GM23248 (cell line): Measurements from ENCODE around the gene KCNG4. TPM values are rescaled to one million over a fixed set of nuclear protein-coding genes. Genes with fewer than 3 reads are reported as not detected.
A peak's percentile ranks its signal among the peaks of the same experiment; 100 is the strongest.

ENCODE experiments used
- DNase-seq: peaks from one replicate; pipeline ENCODE4 v3.0.0-alpha.2; 2015
- H2AFZ ChIP-seq: fragments of 200-600 bp; sonication (generic); 2 replicates; pipeline ENCODE4 v1.6.1; 2016; ENCODE audit warnings: antibody characterized with exemption
- H3F3A ChIP-seq: fragments of 200-600 bp; sonication (generic); 2 replicates; pipeline ENCODE4 v1.6.1; 2016; ENCODE audit warnings: mild to moderate bottlenecking, antibody characterized with exemption, mixed run types; ENCODE audit not compliant: insufficient read depth
- H3K27ac ChIP-seq: fragments of 200-600 bp; sonication (generic); 2 replicates; pipeline ENCODE4 v1.5.1; 2016; ENCODE audit warnings: mild to moderate bottlenecking
- H3K27me3 ChIP-seq: fragments of 200-600 bp; sonication (generic); replicated peaks from 2 replicates; pipeline ENCODE4 v1.6.1; 2016; ENCODE audit warnings: mild to moderate bottlenecking; ENCODE audit not compliant: insufficient read depth
- H3K36me3 ChIP-seq: fragments of 200-600 bp; sonication (generic); 2 replicates; pipeline ENCODE4 v1.6.1; 2016; ENCODE audit warnings: low read depth, mild to moderate bottlenecking
- H3K4me1 ChIP-seq: fragments of 200-600 bp; sonication (generic); 2 replicates; pipeline ENCODE4 v1.6.1; 2016; ENCODE audit warnings: mild to moderate bottlenecking; ENCODE audit not compliant: insufficient read depth
- H3K4me2 ChIP-seq: fragments of 200-600 bp; sonication (generic); one replicate; pipeline ENCODE4 v1.6.1; 2016; ENCODE audit warnings: mild to moderate bottlenecking; ENCODE audit not compliant: unreplicated experiment
- H3K4me3 ChIP-seq: fragments of 200-600 bp; sonication (generic); 2 replicates; pipeline ENCODE4 v1.5.1; 2016; ENCODE audit warnings: mild to moderate bottlenecking
- H3K79me2 ChIP-seq: fragments of 200-600 bp; sonication (generic); 2 replicates; pipeline ENCODE4 v1.6.1; 2016; ENCODE audit warnings: mild to moderate bottlenecking; ENCODE audit not compliant: insufficient read depth
- H3K9ac ChIP-seq: fragments of 200-600 bp; sonication (generic); 2 replicates; pipeline ENCODE4 v1.6.1; 2016; ENCODE audit warnings: mild to moderate bottlenecking
- H3K9me2 ChIP-seq: fragments of 200-600 bp; sonication (generic); 2 replicates; pipeline ENCODE4 v1.6.1; 2016; ENCODE audit warnings: mixed run types, mild to moderate bottlenecking, moderate library complexity; ENCODE audit not compliant: insufficient read depth
- H3K9me3 ChIP-seq: fragments of 200-600 bp; sonication (generic); one replicate; pipeline ENCODE4 v1.6.1; 2017; ENCODE audit warnings: low read depth
- H4K20me1 ChIP-seq: fragments of 200-600 bp; sonication (generic); 2 replicates; pipeline ENCODE4 v1.6.0; 2016; ENCODE audit not compliant: insufficient read depth
- EZH2 ChIP-seq: fragments of 200-600 bp; sonication (generic); IDR thresholded peaks from 2 replicates; pipeline ENCODE4 v1.6.1; 2018; ENCODE audit warnings: antibody characterized with exemption, mild to moderate bottlenecking; ENCODE audit not compliant: insufficient read depth, poor library complexity, severe bottlenecking
- EZH2phosphoT487 ChIP-seq: fragments of 200-600 bp; sonication (generic); IDR thresholded peaks from 2 replicates; pipeline ENCODE4 v1.6.1; 2018; ENCODE audit warnings: antibody characterized with exemption, moderate library complexity, mild to moderate bottlenecking, low read depth; ENCODE audit not compliant: insufficient read depth
- WGBS, 2 experiments: methylation state at CpG; one replicate each; pipeline ENCODE4 v1.1.6; 2015 to 2017; ENCODE audit warnings: low lambda C conversion rate in 2 of 2, low coverage in 1 of 2; ENCODE audit errors: missing lambda C conversion rate in 2 of 2; 5-methylcytosine and 5-hydroxymethylcytosine counted together
- in situ Hi-C: fragments of 300-500 bp; cut with MboI; formaldehyde crosslinking; loops from 2 replicates; pipeline ENCODE4 v1.15.0; 2020
- polyA plus RNA-seq: library from polyadenylated mRNA; unstranded; fragments of >200 nt; fragmentation: Nextera tagmentation; extraction: Ambion mirVana; gene quantifications from 2 replicates; pipeline ENCODE4 v1.2.1, GENCODE V29; 2016
- total RNA-seq: library from RNA; depleted of rRNA; stranded (reverse); fragments of >200 nt; shearing (Covaris generic); gene quantifications from 2 replicates; pipeline ENCODE4 v1.2.3, GENCODE V29; 2014

KCNG4 gene
- total and polyA plus RNA-seq, 2 experiments from 2014 or later: not detected

- no peak overlapping the region for H3K27ac ChIP-seq
- DNase-seq: peak; percentile 68
- no peaks in the 10 kb centered on the region for H3F3A ChIP-seq
- H3K36me3 ChIP-seq: no peaks in the 10 kb centered on the region
- H3K27me3 ChIP-seq: peaks cover 14% of the 10 kb centered on the region; the same call in 1 of the 2 replicates
- H3K4me1 ChIP-seq: peaks cover 6% of the 10 kb centered on the region; the same call in 1 of the 2 replicates
- H3K9me2 ChIP-seq: no peaks in the 10 kb centered on the region
- H3K9me3 ChIP-seq: no peaks in the 10 kb centered on the region
- 68 to 70% methylated on average over 5 of the region's 5 CpGs for WGBS, 2 experiments
- no peak for TF ChIP-seq EZH2phosphoT487
- TF ChIP-seq EZH2: no peak
- H4K20me1 ChIP-seq: no peaks in the 10 kb centered on the region
- no peak overlapping the region for H3K9ac ChIP-seq
- H3K79me2 ChIP-seq: no peaks in the 10 kb centered on the region
- H3K4me2 ChIP-seq: no peak overlapping the region
- in situ Hi-C loops: no loop called here
- no peak overlapping the region for H2AFZ ChIP-seq
- H3K4me3 ChIP-seq: no peak overlapping the region
Measured at GRCh38 chr16:84247844-84248243, 8.0 kb upstream of the KCNG4 start.

GRCh38 chr16:84247331-84247730, 7.5 kb upstream of the KCNG4 start:
- H3K4me2 ChIP-seq: no peak overlapping the region
- in situ Hi-C loops: no loop called here
- H2AFZ ChIP-seq: no peak overlapping the region
- H3K4me3 ChIP-seq: no peak overlapping the region
- H3K9me3 ChIP-seq: no peaks in the 10 kb centered on the region
- WGBS, 2 experiments: 69 to 79% methylated on average over 6 of the region's 6 CpGs
- no peak overlapping the region for H3K27ac ChIP-seq
- peak; percentile 35 for DNase-seq
- no peak overlapping the region for H3K9ac ChIP-seq
- H4K20me1 ChIP-seq: no peaks in the 10 kb centered on the region
- H3K79me2 ChIP-seq: no peaks in the 10 kb centered on the region
- peaks cover 6% of the 10 kb centered on the region; the same call in 1 of the 2 replicates for H3K4me1 ChIP-seq
- no peaks in the 10 kb centered on the region for H3K9me2 ChIP-seq
- no peaks in the 10 kb centered on the region for H3K36me3 ChIP-seq
- H3F3A ChIP-seq: no peaks in the 10 kb centered on the region
- peaks cover 14% of the 10 kb centered on the region; the same call in 1 of the 2 replicates for H3K27me3 ChIP-seq
- no peak for TF ChIP-seq EZH2phosphoT487
- no peak for TF ChIP-seq EZH2

GRCh38 chr16:84246679-84247077, 6.9 kb upstream of the KCNG4 start:
- no peaks in the 10 kb centered on the region for H3K36me3 ChIP-seq
- no peaks in the 10 kb centered on the region for H3K9me2 ChIP-seq
- H4K20me1 ChIP-seq: no peaks in the 10 kb centered on the region
- H3K4me2 ChIP-seq: no peak overlapping the region
- no peak for DNase-seq
- no peak for TF ChIP-seq EZH2phosphoT487
- TF ChIP-seq EZH2: no peak
- no peaks in the 10 kb centered on the region for H3K79me2 ChIP-seq
- H2AFZ ChIP-seq: no peak overlapping the region
- 50 to 55% methylated on average over 5 of the region's 5 CpGs for WGBS, 2 experiments
- in situ Hi-C loops: no loop called here
- H3K9ac ChIP-seq: no peak overlapping the region
- H3K9me3 ChIP-seq: no peaks in the 10 kb centered on the region
- peaks cover 6% of the 10 kb centered on the region; the same call in 1 of the 2 replicates for H3K4me1 ChIP-seq
- no peaks in the 10 kb centered on the region for H3F3A ChIP-seq
- H3K27ac ChIP-seq: no peak overlapping the region
- H3K27me3 ChIP-seq: peaks cover 16% of the 10 kb centered on the region
- no peak overlapping the region for H3K4me3 ChIP-seq

- Histone ChIP-seq H3K4me1 (peaks cover 6% of the 10 kb centered on the region; the same call in 1 of the 2 replicates), H3K27me3 (peaks cover 21% of the 10 kb centered on the region), H3K9me2 (no peaks in the 10 kb centered on the region), H3K36me3 (no peaks in the 10 kb centered on the region), H3K9ac (no peak overlapping the region), H3K4me3 (no peak overlapping the region), H3K4me2 (no peak overlapping the region), H2AFZ (no peak overlapping the region), H3K9me3 (no peaks in the 10 kb centered on the region), H4K20me1 (no peaks in the 10 kb centered on the region), H3K27ac (no peak overlapping the region), H3K79me2 (no peaks in the 10 kb centered on the region), H3F3A (no peaks in the 10 kb centered on the region)
- TF ChIP-seq EZH2 (no peak), EZH2phosphoT487 (no peak)
- WGBS, 2 experiments: 40 to 47% methylated on average over 10 of the region's 10 CpGs
- no peak for DNase-seq
- in situ Hi-C loops: no loop called here
Measured at GRCh38 chr16:84245956-84246678, 6.3 kb upstream of the KCNG4 start.
